Neuronal stem cell (in vitro differentiated cells): Measurements from ENCODE around the gene UNC13D.
A peak's percentile ranks its signal among the peaks of the same experiment; 100 is the strongest.

ENCODE experiments used
- DNase-seq: peaks from one replicate; pipeline ENCODE4 v3.0.0-alpha.2; 2013; ENCODE audit warnings: low spot score
- H2AFZ ChIP-seq: one replicate; pipeline ENCODE4 v1.6.1; 2013; ENCODE audit warnings: mild to moderate bottlenecking, low read length, inconsistent platforms
- H2AK5ac ChIP-seq: 2 replicates; pipeline ENCODE4 v1.6.1; 2013; ENCODE audit warnings: low read depth, mild to moderate bottlenecking, inconsistent platforms, low read length, moderate library complexity, mixed read lengths
- H2BK120ac ChIP-seq: 2 replicates; pipeline ENCODE4 v1.6.1; 2013; ENCODE audit warnings: low read depth, mild to moderate bottlenecking, inconsistent platforms, low read length, moderate library complexity, mixed read lengths
- H2BK12ac ChIP-seq: one replicate; pipeline ENCODE4 v1.6.1; 2013; ENCODE audit warnings: low read length, inconsistent platforms
- H2BK15ac ChIP-seq: 2 replicates; pipeline ENCODE4 v1.6.1; 2013; ENCODE audit warnings: mild to moderate bottlenecking, low read length, inconsistent platforms, mixed read lengths
- H2BK5ac ChIP-seq: one replicate; pipeline ENCODE4 v1.6.1; 2013; ENCODE audit warnings: inconsistent platforms, mild to moderate bottlenecking, low read length, moderate library complexity
- H3K14ac ChIP-seq: one replicate; pipeline ENCODE4 v1.6.1; 2013; ENCODE audit warnings: low read length, inconsistent platforms
- H3K18ac ChIP-seq: 2 replicates; pipeline ENCODE4 v1.6.1; 2013; ENCODE audit warnings: low read length, inconsistent platforms
- H3K23ac ChIP-seq: 2 replicates; pipeline ENCODE4 v1.6.1; 2013; ENCODE audit warnings: low read depth, mild to moderate bottlenecking, mixed read lengths, low read length, inconsistent platforms; ENCODE audit not compliant: poor library complexity
- H3K27ac ChIP-seq: replicated peaks from 3 replicates; pipeline ENCODE4 v1.5.1; 2013; ENCODE audit warnings: low read length, inconsistent platforms
- H3K27me3 ChIP-seq, 3 experiments: 2 replicates each; pipeline ENCODE4 v1.6.1; 2013; ENCODE audit warnings: low read length in 3 of 3, mild to moderate bottlenecking in 2 of 3, inconsistent platforms in 1 of 3, low read depth in 1 of 3, mixed read lengths in 1 of 3, moderate library complexity in 1 of 3; ENCODE audit not compliant: control insufficient read depth in 3 of 3, insufficient read depth in 3 of 3
- H3K36me3 ChIP-seq, 2 donors: replicated peaks in 1 of 2; 2 replicates each; pipeline ENCODE4 v1.6.1; 2013; ENCODE audit warnings: low read length in 2 of 2; ENCODE audit not compliant: control insufficient read depth in 2 of 2, insufficient read depth in 2 of 2
- H3K4ac ChIP-seq: 2 replicates; pipeline ENCODE4 v1.6.1; 2013; ENCODE audit warnings: inconsistent platforms, mild to moderate bottlenecking, low read length, moderate library complexity
- H3K4me1 ChIP-seq, 2 donors: 1 replicate in 1 of 2; 2 replicates in 1 of 2; pipeline ENCODE4 v1.6.1; 2013; ENCODE audit warnings: low read length in 2 of 2, low read depth in 1 of 2; ENCODE audit not compliant: control insufficient read depth in 2 of 2, insufficient read depth in 1 of 2
- H3K4me2 ChIP-seq: one replicate; pipeline ENCODE4 v1.6.1; 2013; ENCODE audit warnings: mild to moderate bottlenecking, low read length, inconsistent platforms; ENCODE audit not compliant: insufficient read depth, poor library complexity, severe bottlenecking
- H3K4me3 ChIP-seq, 2 donors: 2 replicates each; pipeline ENCODE4 v1.5.1; 2013; ENCODE audit warnings: low read length in 2 of 2, mild to moderate bottlenecking in 2 of 2, inconsistent platforms in 1 of 2, moderate library complexity in 1 of 2
- H3K79me1 ChIP-seq: one replicate; pipeline ENCODE4 v1.6.1; 2013; ENCODE audit warnings: low read depth, mild to moderate bottlenecking, inconsistent platforms, low read length, moderate library complexity
- H3K9ac ChIP-seq: one replicate; pipeline ENCODE4 v1.6.1; 2013; ENCODE audit warnings: mild to moderate bottlenecking, low read depth, low read length, inconsistent platforms; ENCODE audit not compliant: poor library complexity
- H3K9me3 ChIP-seq, 2 donors: replicated peaks in 1 of 2; 2 replicates each; pipeline versions ENCODE3 to v1.6.1; 2013; ENCODE audit warnings: low read length in 2 of 2, mild to moderate bottlenecking in 2 of 2, inconsistent platforms in 1 of 2, low read depth in 1 of 2, mixed read lengths in 1 of 2, moderate library complexity in 1 of 2; ENCODE audit not compliant: control insufficient read depth in 2 of 2, insufficient read depth in 1 of 2
- H4K8ac ChIP-seq: one replicate; pipeline ENCODE4 v1.6.1; 2013; ENCODE audit warnings: low read depth, mild to moderate bottlenecking, inconsistent platforms, low read length, moderate library complexity
- H4K91ac ChIP-seq: one replicate; pipeline ENCODE4 v1.6.1; 2013; ENCODE audit warnings: low read length, low read depth, mild to moderate bottlenecking, inconsistent platforms; ENCODE audit not compliant: poor library complexity
- WGBS, 2 donors: extraction: QIAGEN DNeasy Blood & Tissue Kit; methylation state at CpG; one replicate each; pipeline ENCODE4 v1.1.7; 2013; ENCODE audit warnings: missing lambda C conversion rate in 2 of 2, mixed read lengths in 1 of 2; ENCODE audit not compliant: insufficient read length in 2 of 2, insufficient replicate concordance in 1 of 2; ENCODE audit errors: extremely low coverage in 2 of 2; 5-methylcytosine and 5-hydroxymethylcytosine counted together

Gene UNC13D

DNA sequence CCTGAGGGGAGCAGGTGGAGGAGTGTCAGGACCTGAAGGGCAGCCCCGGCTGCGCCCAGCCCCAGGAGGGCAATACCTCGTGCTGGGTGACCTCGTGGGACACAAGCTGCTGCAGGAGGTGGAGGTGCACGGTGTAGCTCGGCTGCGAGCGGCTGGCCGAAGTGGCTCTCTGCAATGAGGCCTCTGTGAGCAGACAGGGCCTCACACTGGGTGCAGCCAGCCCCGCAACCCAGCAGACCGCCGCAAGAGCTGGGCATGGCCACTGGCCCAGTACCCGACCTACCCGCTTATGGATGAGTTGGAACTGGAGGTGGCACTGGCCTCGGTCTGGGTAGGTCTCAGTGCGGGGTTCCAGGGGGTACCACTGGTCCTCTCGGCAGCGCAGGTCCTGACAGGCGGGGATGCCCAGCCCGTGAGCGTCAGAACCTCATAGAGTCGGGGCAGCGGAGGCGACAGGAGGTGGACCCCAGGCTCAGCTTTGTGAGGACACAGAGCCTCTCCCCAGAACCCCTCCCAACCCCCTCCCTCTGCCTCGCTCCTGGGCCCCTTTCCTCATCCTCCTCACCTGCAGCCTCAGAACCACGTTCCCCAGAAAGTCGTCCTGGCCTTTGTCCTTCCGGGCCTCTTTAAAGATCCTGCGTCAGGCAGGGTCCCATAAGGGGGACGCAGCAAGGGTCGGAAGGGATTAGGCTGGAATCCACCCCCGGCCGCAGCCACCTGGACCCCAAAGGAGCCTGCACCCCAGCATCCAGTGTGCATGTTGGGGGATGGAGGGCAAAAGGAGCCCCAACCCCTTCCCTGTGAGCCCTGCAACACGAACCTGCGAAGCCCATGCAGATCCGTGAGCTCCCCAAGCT, 4.0 kb downstream of the UNC13D start:
- Histone ChIP-seq H2AFZ (no peak overlapping the region), H3K79me1 (peaks cover 2% of the 10 kb centered on the region), H3K9ac (peak overlapping the region; percentile 50), H3K27me3 (no peaks in the 10 kb centered on the region), H4K8ac (peak overlapping the region; percentile 48), H2AK5ac (peak overlapping the region; percentile 83), H3K27ac (no peak overlapping the region), H3K4ac (no peak overlapping the region), H2BK120ac (no peak overlapping the region), H3K4me2 (no peak overlapping the region), H3K14ac (no peak overlapping the region), H3K9me3 (no peaks in the 10 kb centered on the region), H2BK5ac (no peak overlapping the region), H2BK15ac (peak overlapping the region; percentile 33), H3K4me1 (peaks cover 2 to 10% of the 10 kb centered on the region in 2 donors), H3K23ac (peak overlapping the region; percentile 34), H3K18ac (peak overlapping the region; percentile 38), H4K91ac (no peak overlapping the region), H3K4me3 (no peak overlapping the region), H3K36me3 (no peaks in the 10 kb centered on the region), H2BK12ac (peak overlapping the region; percentile 58)
- no peak for DNase-seq
- WGBS, 2 donors = no CpG with 5 or more reads among the region's 36 CpGs

DNA sequence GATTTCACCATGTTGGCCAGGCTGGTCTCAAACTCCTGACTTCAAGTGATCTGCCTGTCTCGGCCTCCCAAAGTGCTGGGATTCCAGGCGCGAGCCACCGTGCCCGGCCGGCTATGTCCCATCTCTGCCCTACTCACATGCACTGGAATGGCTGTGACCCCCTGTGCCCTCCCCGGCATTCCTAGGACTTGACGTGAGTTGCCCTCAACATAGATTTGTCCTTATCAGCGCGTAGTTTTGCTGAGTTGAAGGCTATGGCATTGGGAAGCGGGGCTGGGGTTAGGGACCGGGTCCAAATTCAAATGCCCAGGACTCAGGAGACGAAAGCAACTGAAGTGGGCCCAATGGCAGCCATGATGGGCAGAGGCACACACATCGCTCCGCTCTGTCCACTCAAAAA, 5.8 kb downstream of the UNC13D start:
- Histone ChIP-seq H3K4me3 (no peak overlapping the region), H2AFZ (no peak overlapping the region), H2BK5ac (no peak overlapping the region), H4K8ac (no peak overlapping the region), H2AK5ac (no peak overlapping the region), H4K91ac (no peak overlapping the region), H3K79me1 (peaks cover 2% of the 10 kb centered on the region), H2BK12ac (no peak overlapping the region), H3K4me1 (peaks cover 0 to 9% of the 10 kb centered on the region in 2 donors), H3K18ac (no peak overlapping the region), H2BK120ac (no peak overlapping the region), H3K23ac (no peak overlapping the region), H3K36me3 (no peaks in the 10 kb centered on the region), H3K4ac (no peak overlapping the region), H3K4me2 (no peak overlapping the region), H3K14ac (no peak overlapping the region), H2BK15ac (peak overlapping the region; percentile 71), H3K27ac (no peak overlapping the region), H3K9me3 (no peaks in the 10 kb centered on the region), H3K27me3 (no peaks in the 10 kb centered on the region), H3K9ac (no peak overlapping the region)
- DNase-seq = no peak
- WGBS, 2 donors = no CpG with 5 or more reads among the region's 15 CpGs

DNA sequence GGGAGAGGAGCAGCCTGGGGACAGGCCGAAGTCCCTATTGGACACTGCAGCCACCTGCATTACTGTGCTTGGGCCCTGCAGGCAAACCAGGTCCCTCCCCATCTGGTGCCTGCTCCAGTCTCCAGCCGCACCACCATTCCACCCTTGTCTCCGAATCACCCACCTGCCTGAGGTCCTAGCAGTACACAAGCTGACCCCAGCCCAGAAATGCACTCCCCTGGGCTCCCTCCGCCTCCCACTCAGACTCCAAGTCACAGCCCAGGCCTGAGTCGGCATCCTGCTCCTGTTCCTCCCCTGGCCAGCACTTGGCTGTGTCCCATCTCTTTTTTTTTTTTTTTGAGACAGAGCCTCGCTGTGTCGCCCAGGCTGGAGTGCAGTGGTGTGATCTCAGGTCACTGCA, 6.3 kb downstream of the UNC13D start:
- H2AFZ ChIP-seq = peak overlapping the region; percentile 29

DNA sequence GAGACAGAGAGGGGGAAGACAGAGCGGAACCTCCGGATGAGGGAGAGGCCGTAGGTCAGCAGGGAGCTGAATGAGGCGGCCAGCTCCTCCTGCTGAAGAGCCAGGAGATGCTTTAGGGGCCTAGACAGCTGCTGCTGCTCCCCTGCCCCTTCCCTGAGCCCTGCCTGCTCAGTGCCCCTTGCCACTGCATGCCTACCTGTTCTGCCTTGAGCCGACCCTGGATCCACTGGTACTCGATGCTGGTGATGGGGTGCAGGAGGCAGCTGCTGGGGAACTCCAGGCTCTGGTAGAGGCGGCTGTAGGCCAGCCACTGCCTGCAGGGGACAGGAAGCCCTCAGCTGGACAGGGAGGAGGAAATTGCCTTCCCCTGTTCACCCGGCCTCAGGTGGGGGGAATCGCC, 7.6 kb downstream of the UNC13D start:
- no peaks in the 10 kb centered on the region for H3K9me3 ChIP-seq
- H3K14ac ChIP-seq = peak overlapping the region; percentile 82
- H3K4me3 ChIP-seq = peak overlapping the region in 1 of 2 donors; percentile 18
- H2BK5ac ChIP-seq = no peak overlapping the region
- H3K4me2 ChIP-seq = no peak overlapping the region
- no peaks in the 10 kb centered on the region for H3K36me3 ChIP-seq
- no CpG with 5 or more reads among the region's 9 CpGs for WGBS, 2 donors
- peak overlapping the region; percentile 25 for H3K23ac ChIP-seq
- H2BK15ac ChIP-seq = peak overlapping the region; percentile 83
- peaks cover 2% of the 10 kb centered on the region for H3K79me1 ChIP-seq
- peaks cover 9 to 11% of the 10 kb centered on the region in 2 donors for H3K4me1 ChIP-seq
- H2AK5ac ChIP-seq = peak overlapping the region; percentile 88
- H3K9ac ChIP-seq = peak overlapping the region; percentile 30
- no peak overlapping the region for H3K27ac ChIP-seq
- H2AFZ ChIP-seq = peak overlapping the region; percentile 89
- H2BK12ac ChIP-seq = no peak overlapping the region
- no peak overlapping the region for H4K91ac ChIP-seq
- no peak overlapping the region for H4K8ac ChIP-seq
- H3K27me3 ChIP-seq = no peaks in the 10 kb centered on the region
- no peak for DNase-seq
- no peak overlapping the region for H3K4ac ChIP-seq
- H3K18ac ChIP-seq = peak overlapping the region; percentile 71
- H2BK120ac ChIP-seq = no peak overlapping the region

More for the DNA sequence above, 6.3 kb downstream of the UNC13D start:
- Histone ChIP-seq H3K4me2 (no peak overlapping the region), H2BK15ac (no peak overlapping the region), H3K79me1 (peaks cover 2% of the 10 kb centered on the region), H3K4me1 (peaks cover 4 to 9% of the 10 kb centered on the region in 2 donors), H3K36me3 (no peaks in the 10 kb centered on the region), H3K27me3 (no peaks in the 10 kb centered on the region), H3K14ac (no peak overlapping the region), H3K18ac (no peak overlapping the region), H2BK5ac (no peak overlapping the region), H3K23ac (no peak overlapping the region), H3K9me3 (no peaks in the 10 kb centered on the region), H3K4me3 (no peak overlapping the region), H4K91ac (no peak overlapping the region), H2BK12ac (no peak overlapping the region), H2AK5ac (no peak overlapping the region), H4K8ac (no peak overlapping the region), H3K9ac (no peak overlapping the region), H3K4ac (no peak overlapping the region), H3K27ac (no peak overlapping the region), H2BK120ac (no peak overlapping the region)
- no peak for DNase-seq
- WGBS, 2 donors = no CpG with 5 or more reads among the region's 7 CpGs
